Activated naive CD8-positive, alpha-beta T cell treated with anti-CD3 and anti-CD28 coated beads, Interleukin-2, amount 50 U/mL, for 24 hours (primary cell): Measurements from ENCODE around the gene GRIP1.
"Not testable (repeated sequence)": the region's sequence is repeated elsewhere in the genome, so short reads cannot be mapped to it uniquely, and the experiment has no call there.

Experiments
- ATAC-seq: fragments of 150-1000 bp; cut with Tn5 transposase; one replicate; pipeline ENCODE4 v1.10.0; 2021
- DNase-seq: peaks from one replicate; pipeline ENCODE4 v3.0.0; 2021
- H3K27ac Mint-ChIP-seq: one replicate; pipeline ENCODE4 v1.8.0; 2021; ENCODE audit warnings: mild to moderate bottlenecking, mixed read lengths
- H3K27me3 Mint-ChIP-seq: one replicate; pipeline ENCODE4 v1.8.0; 2021; ENCODE audit warnings: mixed read lengths
- H3K36me3 Mint-ChIP-seq: one replicate; pipeline ENCODE4 v1.8.0; 2021; ENCODE audit warnings: low read depth, mixed read lengths
- H3K4me1 Mint-ChIP-seq: one replicate; pipeline ENCODE4 v1.8.0; 2021; ENCODE audit warnings: mixed read lengths
- H3K4me3 Mint-ChIP-seq: one replicate; pipeline ENCODE4 v1.8.0; 2021; ENCODE audit warnings: mild to moderate bottlenecking, moderate library complexity, mixed read lengths
- H3K9me3 Mint-ChIP-seq: one replicate; pipeline ENCODE4 v1.8.0; 2021; ENCODE audit warnings: mixed read lengths

Gene GRIP1

DNA sequence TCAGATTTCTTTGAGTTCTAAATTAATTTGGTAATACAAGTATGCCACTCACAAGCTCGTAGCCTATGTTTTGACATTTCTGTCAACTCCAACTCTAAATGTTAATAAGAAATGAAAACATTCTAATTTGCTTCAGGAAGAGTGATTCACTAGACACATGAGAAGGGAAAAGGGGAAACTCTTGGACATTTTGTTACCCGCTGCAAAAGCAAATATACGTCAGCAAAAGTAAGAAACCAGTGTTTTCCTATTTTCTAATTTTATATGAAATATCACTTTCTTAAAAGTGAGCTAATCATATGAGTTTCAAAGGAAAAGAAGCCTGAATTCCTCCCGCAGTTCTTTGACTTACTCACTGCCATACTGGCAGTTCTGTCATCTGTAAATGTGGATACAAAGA, 162.3 kb downstream of the GRIP1 start:
- ATAC-seq (no peak), DNase-seq (no peak)
- Mint-ChIP-seq H3K9me3 (no peaks in the 10 kb centered on the region), H3K4me1 (no peaks in the 10 kb centered on the region), H3K4me3 (no peak overlapping the region), H3K27ac (no peak overlapping the region), H3K27me3 (no peaks in the 10 kb centered on the region), H3K36me3 (no peaks in the 10 kb centered on the region)

DNA sequence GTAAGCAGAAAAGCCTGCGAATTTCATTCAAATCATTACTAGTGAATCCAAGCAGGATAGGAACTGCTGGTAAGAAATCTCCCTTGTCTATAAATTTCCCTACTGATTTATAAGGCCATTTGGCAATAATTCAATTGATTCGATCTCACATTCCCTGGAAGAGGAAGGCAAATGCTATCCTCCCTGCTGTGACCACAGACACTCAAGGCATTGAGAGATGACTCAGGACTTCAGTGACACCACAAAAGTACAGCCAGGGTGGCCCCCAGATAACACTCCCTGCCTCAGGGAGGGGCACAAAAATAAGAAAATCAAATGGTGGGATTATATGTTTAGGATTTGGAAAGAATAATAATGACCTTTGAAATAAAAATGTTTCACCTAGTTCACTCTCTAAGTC, 162.7 kb downstream of the GRIP1 start:
- Mint-ChIP-seq H3K9me3 (no peaks in the 10 kb centered on the region), H3K4me3 (no peak overlapping the region), H3K36me3 (no peaks in the 10 kb centered on the region), H3K27me3 (no peaks in the 10 kb centered on the region), H3K27ac (no peak overlapping the region), H3K4me1 (no peaks in the 10 kb centered on the region)
- ATAC-seq (no peak), DNase-seq (no peak)

DNA sequence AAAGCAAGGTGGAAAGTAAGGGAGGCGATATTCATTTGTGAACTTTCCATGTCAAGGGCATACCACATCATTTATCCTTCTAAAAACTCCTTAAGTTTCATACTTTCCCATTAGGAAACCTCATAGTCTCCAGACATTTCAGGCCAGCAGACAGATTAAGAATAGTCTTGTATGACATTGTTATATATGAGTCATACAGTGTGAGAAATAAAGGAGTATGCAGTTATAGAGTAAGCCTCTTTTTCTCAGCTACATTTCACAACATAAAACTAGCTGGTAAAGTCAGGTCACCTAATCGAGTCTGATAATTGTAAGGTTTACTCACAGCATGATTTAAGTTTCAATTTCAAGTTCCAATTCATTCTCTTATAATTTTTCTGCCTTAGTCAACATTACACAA, 164.3 kb downstream of the GRIP1 start:
- no peaks in the 10 kb centered on the region for H3K36me3 Mint-ChIP-seq
- H3K9me3 Mint-ChIP-seq: peaks cover 4% of the 10 kb centered on the region
- ATAC-seq (no peak), DNase-seq (no peak)
- H3K4me1 Mint-ChIP-seq: no peaks in the 10 kb centered on the region
- no peaks in the 10 kb centered on the region for H3K27me3 Mint-ChIP-seq
- H3K4me3 Mint-ChIP-seq: no peak overlapping the region
- H3K27ac Mint-ChIP-seq: no peak overlapping the region

DNA sequence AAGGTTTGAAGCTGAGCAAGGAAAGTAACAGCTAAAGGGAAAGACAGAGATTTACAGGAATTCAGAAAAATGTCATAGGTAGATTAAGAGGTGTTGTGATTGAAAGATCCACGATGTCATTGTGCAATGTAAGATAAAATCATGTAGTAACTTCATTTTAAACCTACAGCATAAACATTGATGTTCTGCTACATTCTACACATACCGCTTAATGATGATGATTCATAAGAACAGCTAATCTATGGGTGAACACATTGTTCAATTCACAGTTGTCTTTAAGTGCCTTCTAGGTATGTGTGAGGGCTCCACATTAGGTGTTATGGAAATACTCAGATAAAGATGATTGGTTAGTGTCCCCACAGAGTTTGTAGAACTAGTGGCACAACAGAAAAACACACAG, 170.9 kb downstream of the GRIP1 start:
- Mint-ChIP-seq H3K36me3 (no peaks in the 10 kb centered on the region), H3K27ac (no peak overlapping the region), H3K4me3 (no peak overlapping the region), H3K4me1 (no peaks in the 10 kb centered on the region), H3K27me3 (no peaks in the 10 kb centered on the region), H3K9me3 (peaks cover 4% of the 10 kb centered on the region)
- DNase-seq (no peak), ATAC-seq (no peak)

DNA sequence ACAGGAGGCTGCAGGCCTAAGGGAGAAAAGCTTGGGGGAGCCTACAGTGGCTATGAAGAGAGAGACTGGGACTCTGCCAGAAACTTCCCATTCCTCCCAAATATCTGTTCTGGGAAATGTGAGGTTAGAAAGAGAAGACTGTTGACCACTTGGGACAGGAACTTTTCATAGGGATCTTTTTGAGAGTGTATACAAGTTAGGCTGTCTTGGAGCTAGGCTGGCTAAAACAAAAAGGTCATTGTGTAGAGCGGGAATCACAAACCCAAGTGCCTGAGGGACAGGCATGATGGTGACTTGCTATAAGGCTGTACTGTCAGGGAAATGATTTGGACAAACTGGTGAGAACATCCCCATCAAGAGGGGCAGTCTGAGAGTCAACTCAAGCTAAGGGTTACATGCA, 175.1 kb downstream of the GRIP1 start:
- no peaks in the 10 kb centered on the region for H3K4me1 Mint-ChIP-seq
- H3K4me3 Mint-ChIP-seq: no peak overlapping the region
- H3K9me3 Mint-ChIP-seq: no peaks in the 10 kb centered on the region
- H3K27ac Mint-ChIP-seq: no peak overlapping the region
- DNase-seq (no peak), ATAC-seq (no peak)
- no peaks in the 10 kb centered on the region for H3K27me3 Mint-ChIP-seq
- no peaks in the 10 kb centered on the region for H3K36me3 Mint-ChIP-seq

DNA sequence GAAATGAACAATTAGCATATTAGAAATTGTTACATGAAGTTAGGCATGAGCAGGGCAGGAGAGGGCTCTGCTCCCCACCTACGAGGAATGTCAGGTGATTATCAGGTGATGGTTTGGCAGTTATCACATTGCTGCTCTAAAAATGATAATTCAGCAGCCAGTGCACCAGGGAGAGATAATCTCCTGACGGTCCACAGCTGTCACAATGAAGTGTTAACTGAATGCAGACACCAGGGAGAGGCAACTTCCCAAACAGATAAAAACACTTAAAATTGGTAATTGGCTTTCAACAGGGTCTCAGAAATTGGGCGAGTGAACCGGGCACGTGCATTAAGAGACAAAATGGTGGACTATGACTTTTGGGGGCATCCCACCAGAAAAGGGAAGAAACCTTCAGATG, 176.0 kb downstream of the GRIP1 start:
- Mint-ChIP-seq H3K4me3 (no peak overlapping the region), H3K9me3 (no peaks in the 10 kb centered on the region), H3K36me3 (no peaks in the 10 kb centered on the region), H3K4me1 (no peaks in the 10 kb centered on the region), H3K27me3 (no peaks in the 10 kb centered on the region), H3K27ac (no peak overlapping the region)
- no peak for DNase-seq
- no peak for ATAC-seq

DNA sequence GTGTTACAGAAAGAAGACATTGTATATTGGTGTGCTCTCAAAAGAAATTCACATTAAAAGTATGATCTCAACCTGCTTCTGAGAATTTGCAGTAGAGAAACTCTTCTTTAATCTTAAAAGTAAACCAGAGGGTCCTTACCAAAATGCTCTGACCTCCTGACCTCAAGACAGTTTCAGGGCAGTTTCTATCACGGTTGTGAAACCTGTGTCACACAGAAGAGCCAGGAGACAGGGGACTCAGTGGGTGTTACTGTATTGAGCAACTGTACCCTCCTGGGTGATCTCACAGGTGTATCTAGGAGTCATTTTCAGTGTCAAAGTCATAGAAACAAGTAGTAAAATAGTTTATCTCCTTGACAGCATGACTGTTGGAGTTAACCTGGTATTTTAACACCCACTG, 178.0 kb downstream of the GRIP1 start:
- Mint-ChIP-seq H3K27ac (no peak overlapping the region), H3K27me3 (peaks cover 4% of the 10 kb centered on the region), H3K4me1 (no peaks in the 10 kb centered on the region), H3K4me3 (no peak overlapping the region), H3K36me3 (no peaks in the 10 kb centered on the region), H3K9me3 (no peaks in the 10 kb centered on the region)
- DNase-seq (no peak), ATAC-seq (no peak)

DNA sequence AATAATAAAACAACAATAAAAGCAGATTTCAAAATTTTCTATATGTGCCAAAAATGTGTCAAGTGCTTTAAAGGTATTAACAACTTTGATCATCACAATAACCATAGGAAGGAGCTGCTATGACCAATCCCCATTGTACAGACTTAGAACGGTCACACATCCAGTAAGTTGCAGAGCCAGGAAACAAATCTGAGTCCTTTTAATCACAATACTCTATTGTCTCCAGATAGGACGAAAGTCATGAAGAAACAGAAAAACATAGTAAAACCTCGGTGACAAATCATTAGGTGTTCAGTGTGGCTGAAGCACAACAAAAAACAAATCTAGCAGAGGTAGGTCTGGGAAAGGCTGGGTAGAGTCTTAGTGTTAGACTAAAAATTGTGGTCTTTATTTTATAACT, 178.8 kb downstream of the GRIP1 start:
- no peak overlapping the region for H3K4me3 Mint-ChIP-seq
- no peaks in the 10 kb centered on the region for H3K9me3 Mint-ChIP-seq
- peaks cover 4% of the 10 kb centered on the region for H3K27me3 Mint-ChIP-seq
- no peak for DNase-seq
- ATAC-seq: no peak
- no peaks in the 10 kb centered on the region for H3K36me3 Mint-ChIP-seq
- H3K27ac Mint-ChIP-seq: no peak overlapping the region
- H3K4me1 Mint-ChIP-seq: no peaks in the 10 kb centered on the region

DNA sequence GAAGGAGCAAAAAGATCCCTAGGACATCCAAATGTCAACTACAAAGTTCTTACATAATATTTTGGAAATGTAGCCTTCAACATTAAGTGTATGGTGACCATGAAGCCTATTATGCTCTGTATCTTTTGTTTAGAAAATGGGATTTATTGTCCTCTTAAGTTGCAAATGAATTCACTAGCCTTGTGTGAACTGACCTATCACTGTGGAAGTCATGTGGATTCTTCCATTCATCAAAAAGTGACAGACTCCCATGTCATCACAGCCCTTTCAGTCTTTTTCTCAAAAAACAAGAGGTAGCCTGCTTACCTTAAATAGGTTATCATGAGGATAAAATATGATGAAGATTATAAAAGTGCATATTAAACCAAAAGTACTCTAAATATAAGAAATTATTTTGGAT, 179.9 kb downstream of the GRIP1 start:
- DNase-seq: no peak
- no peaks in the 10 kb centered on the region for H3K36me3 Mint-ChIP-seq
- H3K4me1 Mint-ChIP-seq: no peaks in the 10 kb centered on the region
- no peak for ATAC-seq
- H3K9me3 Mint-ChIP-seq: no peaks in the 10 kb centered on the region
- peaks cover 4% of the 10 kb centered on the region for H3K27me3 Mint-ChIP-seq
- no peak overlapping the region for H3K4me3 Mint-ChIP-seq
- no peak overlapping the region for H3K27ac Mint-ChIP-seq

DNA sequence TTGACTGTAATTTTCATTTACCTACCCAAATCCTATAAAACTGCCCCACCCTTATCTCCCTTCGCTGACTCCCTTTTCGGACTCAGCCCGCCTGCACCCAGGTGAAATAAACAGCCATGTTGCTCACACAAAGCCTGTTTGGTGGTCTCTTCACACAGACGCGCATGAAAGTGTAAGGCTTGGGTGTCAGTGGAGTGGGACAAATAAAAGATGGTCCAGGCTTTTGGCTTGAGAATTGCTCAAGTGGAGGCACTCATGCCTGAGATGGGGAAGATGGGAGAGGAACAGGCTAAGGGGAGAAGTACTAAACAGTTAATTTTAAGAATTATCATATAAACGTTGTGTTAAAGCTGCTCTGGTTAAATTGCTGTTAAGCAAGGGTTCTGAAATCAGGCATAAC, 180.8 kb downstream of the GRIP1 start:
- H3K9me3 Mint-ChIP-seq, H3K36me3 Mint-ChIP-seq, H3K4me1 Mint-ChIP-seq, ATAC-seq, H3K27ac Mint-ChIP-seq, DNase-seq, H3K4me3 Mint-ChIP-seq, H3K27me3 Mint-ChIP-seq: not testable (repeated sequence)

DNA sequence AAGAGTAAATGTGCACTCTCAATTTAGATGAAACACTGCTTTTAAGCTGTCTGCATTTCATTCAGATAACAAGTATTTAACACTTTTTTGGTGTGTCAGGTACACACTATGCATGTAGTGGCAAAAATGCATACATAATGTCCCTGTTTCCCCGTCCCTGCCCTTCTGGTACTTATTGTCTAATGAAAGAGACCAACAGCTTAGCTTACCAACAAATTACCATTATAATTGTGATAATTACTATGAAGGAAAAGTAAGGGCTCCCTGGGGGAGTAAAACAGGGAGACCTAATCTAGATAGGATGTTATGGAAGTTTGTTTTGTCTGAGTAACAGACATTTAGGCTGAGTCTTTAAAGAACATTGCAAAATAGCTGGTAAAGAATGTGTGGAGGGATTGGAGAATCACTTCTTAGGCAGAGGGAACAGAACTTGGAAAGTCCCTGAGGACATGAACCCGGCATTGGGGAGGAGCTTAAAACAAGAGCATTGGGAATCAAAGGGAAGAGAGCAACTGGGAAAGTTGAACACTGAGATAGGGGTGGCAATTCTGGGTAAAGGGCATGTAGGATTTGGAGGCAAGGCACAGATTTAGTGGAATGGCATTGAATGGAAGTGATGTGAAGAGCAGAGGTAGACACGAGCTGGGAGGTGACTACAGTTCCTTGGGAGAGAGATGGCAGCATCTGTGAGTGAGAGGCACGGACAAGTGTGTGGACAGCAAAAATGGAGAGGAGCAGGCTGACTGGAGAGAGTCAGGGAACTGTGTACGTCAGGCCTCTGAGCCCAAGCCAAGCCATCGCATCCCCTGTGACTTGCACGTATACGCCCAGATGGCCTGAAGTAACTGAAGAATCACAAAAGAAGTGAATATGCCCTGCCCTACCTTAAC, 181.6 kb downstream of the GRIP1 start:
- ATAC-seq (no peak), DNase-seq (no peak)
- Mint-ChIP-seq H3K9me3 (no peaks in the 10 kb centered on the region), H3K27me3 (peaks cover 4% of the 10 kb centered on the region), H3K36me3 (no peaks in the 10 kb centered on the region), H3K4me3 (no peak overlapping the region), H3K27ac (no peak overlapping the region), H3K4me1 (no peaks in the 10 kb centered on the region)

DNA sequence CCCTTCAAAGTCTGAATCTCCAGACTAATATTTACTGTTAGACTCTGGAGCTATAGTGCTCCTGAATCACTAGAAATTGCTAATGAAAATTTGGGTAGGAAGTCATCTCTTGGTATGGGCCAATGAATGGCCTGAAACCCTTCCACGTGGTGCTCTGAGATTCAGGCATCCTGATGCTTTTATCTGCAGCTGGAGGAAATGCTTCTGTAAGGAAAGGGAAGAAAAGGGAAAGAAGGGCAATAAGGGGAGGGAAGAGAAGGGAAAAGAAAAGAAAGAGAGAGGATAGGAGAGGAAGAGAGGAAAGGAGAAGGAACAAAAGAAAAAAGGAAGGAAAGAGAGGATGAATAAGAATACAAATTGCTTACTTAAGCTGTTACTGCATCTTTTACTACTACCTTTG, 182.3 kb downstream of the GRIP1 start:
- Mint-ChIP-seq H3K4me3 (no peak overlapping the region), H3K9me3 (no peaks in the 10 kb centered on the region), H3K36me3 (no peaks in the 10 kb centered on the region), H3K27me3 (peaks cover 4% of the 10 kb centered on the region), H3K4me1 (no peaks in the 10 kb centered on the region), H3K27ac (no peak overlapping the region)
- DNase-seq (no peak), ATAC-seq (no peak)

DNA sequence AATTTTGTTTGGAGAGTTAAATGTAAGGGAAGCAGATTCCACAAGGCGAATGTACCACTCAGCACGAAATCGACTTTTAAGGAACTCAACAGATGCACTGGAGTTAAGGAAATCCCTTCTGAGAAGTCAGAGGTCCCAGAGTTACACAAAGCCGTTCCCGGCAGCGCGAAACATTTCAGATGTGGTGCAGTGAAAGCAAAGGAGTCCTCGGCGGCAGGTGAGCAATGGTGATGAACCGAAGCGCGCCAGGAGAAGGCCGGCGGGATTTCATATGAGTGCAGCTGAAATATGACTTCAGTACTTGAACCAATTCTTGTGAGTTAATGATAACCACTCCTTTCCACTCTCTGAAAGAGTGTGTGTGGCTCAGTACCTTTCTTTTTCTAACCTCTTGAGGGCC, 183.2 kb downstream of the GRIP1 start:
- Mint-ChIP-seq H3K9me3 (no peaks in the 10 kb centered on the region), H3K27me3 (peaks cover 4% of the 10 kb centered on the region), H3K4me3 (no peak overlapping the region), H3K36me3 (no peaks in the 10 kb centered on the region), H3K4me1 (no peaks in the 10 kb centered on the region), H3K27ac (no peak overlapping the region)
- no peak for DNase-seq
- ATAC-seq: no peak

DNA sequence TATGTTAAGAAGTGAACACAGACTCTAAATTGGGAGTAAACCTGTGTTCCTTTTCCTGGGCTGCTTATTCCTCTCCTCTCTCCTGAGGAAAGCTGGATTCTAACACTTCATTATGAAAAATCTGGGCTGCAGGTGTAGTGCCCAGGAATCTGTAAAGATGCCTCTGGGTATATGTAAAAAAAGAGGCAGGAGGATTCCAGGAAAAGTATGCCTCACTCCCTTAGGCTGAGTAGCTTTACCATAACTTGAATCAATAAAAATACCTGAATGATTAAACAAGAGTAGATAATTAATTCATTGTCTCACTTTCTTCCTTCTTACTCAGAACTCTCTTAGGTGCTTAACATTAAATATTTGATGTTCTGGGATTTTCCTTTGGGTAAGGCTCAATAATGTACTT, 185.1 kb downstream of the GRIP1 start:
- Mint-ChIP-seq H3K4me3 (no peak overlapping the region), H3K9me3 (no peaks in the 10 kb centered on the region), H3K27me3 (peaks cover 4% of the 10 kb centered on the region), H3K27ac (no peak overlapping the region), H3K4me1 (no peaks in the 10 kb centered on the region), H3K36me3 (no peaks in the 10 kb centered on the region)
- no peak for ATAC-seq
- DNase-seq: no peak

DNA sequence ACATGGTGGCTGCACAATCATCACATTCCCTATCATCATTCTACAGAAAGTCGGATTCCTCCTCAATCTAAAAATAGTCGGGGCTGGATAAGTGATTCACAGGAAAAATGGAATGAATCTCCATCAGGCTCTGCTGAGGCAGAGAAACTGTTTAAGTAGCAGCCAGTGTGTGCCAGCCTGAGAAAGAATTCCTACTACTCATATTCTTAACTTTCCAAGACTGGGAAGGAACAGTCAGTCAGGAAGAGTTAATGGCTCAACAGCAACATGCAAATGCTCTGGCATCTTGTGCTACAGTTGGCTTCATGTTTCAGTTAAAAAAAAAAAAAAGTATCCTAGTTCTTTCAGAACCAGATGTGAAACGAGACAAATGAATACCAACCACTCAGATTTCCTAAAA, 187.0 kb downstream of the GRIP1 start:
- ATAC-seq: no peak
- Mint-ChIP-seq H3K27ac (no peak overlapping the region), H3K36me3 (no peaks in the 10 kb centered on the region), H3K4me1 (no peaks in the 10 kb centered on the region), H3K9me3 (no peaks in the 10 kb centered on the region), H3K27me3 (no peaks in the 10 kb centered on the region), H3K4me3 (no peak overlapping the region)
- DNase-seq: no peak
